WTC11 (cell line): ENCODE data around the gene C14orf132.

ENCODE experiments used
- IRF2 ChIP-seq: sonication (generic); formaldehyde crosslinking; IDR thresholded peaks from 2 replicates; pipeline ENCODE4 v1.8.0; 2022; ENCODE audit warnings: low read depth, missing genetic modification reagents, borderline replicate concordance
- NFYB ChIP-seq: sonication (generic); formaldehyde crosslinking; conservative IDR thresholded peaks from 2 replicates; pipeline ENCODE4 v1.8.0; 2022; ENCODE audit warnings: low read depth, missing genetic modification reagents
- SP1 ChIP-seq: sonication (generic); formaldehyde crosslinking; conservative IDR thresholded peaks from 2 replicates; pipeline ENCODE4 v1.8.1; 2022; ENCODE audit warnings: missing genetic modification reagents
- TP53 ChIP-seq: sonication (generic); formaldehyde crosslinking; IDR thresholded peaks from 2 replicates; pipeline ENCODE4 v1.8.1; 2023; ENCODE audit warnings: mild to moderate bottlenecking, missing genetic modification reagents
- TF ChIP-seq, protein P1 (sequence below): fragments of 200-600 bp; IDR thresholded peaks from 2 replicates; pipeline ENCODE4 v1.8.0; 2022; ENCODE audit warnings: antibody characterized with exemption
- TF ChIP-seq, protein P2 (sequence below): fragments of 250-450 bp; sonication (Bioruptor Pico); IDR thresholded peaks from 2 replicates; pipeline ENCODE4 v1.9.0; 2021; ENCODE audit warnings: moderate library complexity, mild to moderate bottlenecking, inconsistent platforms, borderline replicate concordance
- TF ChIP-seq, protein P3 (sequence below): sonication (generic); formaldehyde crosslinking; IDR thresholded peaks from 2 replicates; pipeline ENCODE4 v1.8.1; 2023; ENCODE audit warnings: mild to moderate bottlenecking, moderate library complexity, missing genetic modification reagents
- TF ChIP-seq, protein P4 (sequence below): sonication (generic); formaldehyde crosslinking; IDR thresholded peaks from 2 replicates; pipeline ENCODE4 v1.8.0; 2022; ENCODE audit warnings: mild to moderate bottlenecking, missing genetic modification reagents
- TF ChIP-seq, protein P5 (sequence below): sonication (generic); formaldehyde crosslinking; conservative IDR thresholded peaks from 2 replicates; pipeline ENCODE4 v1.8.1; 2022; ENCODE audit warnings: mild to moderate bottlenecking, missing genetic modification reagents
- TF ChIP-seq, protein P6 (sequence below): sonication (generic); formaldehyde crosslinking; IDR thresholded peaks from 2 replicates; pipeline ENCODE4 v1.8.1; 2022; ENCODE audit warnings: mild to moderate bottlenecking, moderate library complexity, missing genetic modification reagents
- TF ChIP-seq, protein P7 (sequence below): sonication (generic); formaldehyde crosslinking; IDR thresholded peaks from 2 replicates; pipeline ENCODE4 v1.8.1; 2023; ENCODE audit warnings: mild to moderate bottlenecking, missing genetic modification reagents, moderate library complexity
- TF ChIP-seq, protein P8 (sequence below): sonication (generic); formaldehyde crosslinking; IDR thresholded peaks from 2 replicates; pipeline ENCODE4 v1.8.1; 2022; ENCODE audit warnings: low read depth, missing genetic modification reagents, borderline replicate concordance
- TF ChIP-seq, protein P9 (sequence below): fragments of 250-450 bp; sonication (Bioruptor Pico); conservative IDR thresholded peaks from 2 replicates; pipeline ENCODE4 v1.9.0; 2021; ENCODE audit warnings: mild to moderate bottlenecking

DNA sequence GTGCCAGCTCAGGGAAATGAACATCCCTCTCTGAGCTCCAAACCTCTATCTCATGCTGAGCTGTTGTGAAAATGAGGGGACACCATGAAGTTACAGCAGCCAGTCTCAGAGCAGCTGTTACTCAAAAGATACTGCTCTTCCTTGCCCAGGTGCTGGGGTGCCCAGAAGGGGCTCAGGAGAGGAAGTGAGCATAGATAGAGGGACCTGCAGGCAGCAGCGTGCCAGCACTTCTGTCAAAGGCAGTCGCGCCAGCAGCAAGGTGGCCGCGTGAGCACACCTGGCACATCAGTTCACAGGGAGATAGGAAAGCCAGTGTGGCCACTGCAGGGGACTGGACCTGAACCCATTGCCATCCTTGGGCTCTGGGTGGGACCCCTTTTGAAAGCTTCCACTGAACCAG lies 27.8 kb downstream of the C14orf132 start:
- TF ChIP-seq, protein P1, sequence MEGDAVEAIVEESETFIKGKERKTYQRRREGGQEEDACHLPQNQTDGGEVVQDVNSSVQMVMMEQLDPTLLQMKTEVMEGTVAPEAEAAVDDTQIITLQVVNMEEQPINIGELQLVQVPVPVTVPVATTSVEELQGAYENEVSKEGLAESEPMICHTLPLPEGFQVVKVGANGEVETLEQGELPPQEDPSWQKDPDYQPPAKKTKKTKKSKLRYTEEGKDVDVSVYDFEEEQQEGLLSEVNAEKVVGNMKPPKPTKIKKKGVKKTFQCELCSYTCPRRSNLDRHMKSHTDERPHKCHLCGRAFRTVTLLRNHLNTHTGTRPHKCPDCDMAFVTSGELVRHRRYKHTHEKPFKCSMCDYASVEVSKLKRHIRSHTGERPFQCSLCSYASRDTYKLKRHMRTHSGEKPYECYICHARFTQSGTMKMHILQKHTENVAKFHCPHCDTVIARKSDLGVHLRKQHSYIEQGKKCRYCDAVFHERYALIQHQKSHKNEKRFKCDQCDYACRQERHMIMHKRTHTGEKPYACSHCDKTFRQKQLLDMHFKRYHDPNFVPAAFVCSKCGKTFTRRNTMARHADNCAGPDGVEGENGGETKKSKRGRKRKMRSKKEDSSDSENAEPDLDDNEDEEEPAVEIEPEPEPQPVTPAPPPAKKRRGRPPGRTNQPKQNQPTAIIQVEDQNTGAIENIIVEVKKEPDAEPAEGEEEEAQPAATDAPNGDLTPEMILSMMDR, result no peak
- TF ChIP-seq, protein P2, sequence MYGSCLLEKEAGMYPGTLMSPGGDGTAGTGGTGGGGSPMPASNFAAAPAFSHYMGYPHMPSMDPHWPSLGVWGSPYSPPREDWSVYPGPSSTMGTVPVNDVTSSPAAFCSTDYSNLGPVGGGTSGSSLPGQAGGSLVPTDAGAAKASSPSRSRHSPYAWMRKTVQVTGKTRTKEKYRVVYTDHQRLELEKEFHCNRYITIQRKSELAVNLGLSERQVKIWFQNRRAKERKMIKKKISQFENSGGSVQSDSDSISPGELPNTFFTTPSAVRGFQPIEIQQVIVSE (CRISPR knock-in tag), result no peak
- TF ChIP-seq NFYB (CRISPR knock-in tag) (no peak), IRF2 (CRISPR knock-in tag) (no peak), TP53 (CRISPR knock-in tag) (no peak), SP1 (no peak)
- TF ChIP-seq, protein P3, sequence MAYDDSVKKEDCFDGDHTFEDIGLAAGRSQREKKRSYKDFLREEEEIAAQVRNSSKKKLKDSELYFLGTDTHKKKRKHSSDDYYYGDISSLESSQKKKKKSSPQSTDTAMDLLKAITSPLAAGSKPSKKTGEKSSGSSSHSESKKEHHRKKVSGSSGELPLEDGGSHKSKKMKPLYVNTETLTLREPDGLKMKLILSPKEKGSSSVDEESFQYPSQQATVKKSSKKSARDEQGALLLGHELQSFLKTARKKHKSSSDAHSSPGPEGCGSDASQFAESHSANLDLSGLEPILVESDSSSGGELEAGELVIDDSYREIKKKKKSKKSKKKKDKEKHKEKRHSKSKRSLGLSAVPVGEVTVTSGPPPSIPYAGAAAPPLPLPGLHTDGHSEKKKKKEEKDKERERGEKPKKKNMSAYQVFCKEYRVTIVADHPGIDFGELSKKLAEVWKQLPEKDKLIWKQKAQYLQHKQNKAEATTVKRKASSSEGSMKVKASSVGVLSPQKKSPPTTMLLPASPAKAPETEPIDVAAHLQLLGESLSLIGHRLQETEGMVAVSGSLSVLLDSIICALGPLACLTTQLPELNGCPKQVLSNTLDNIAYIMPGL, result no peak
- TF ChIP-seq, protein P4, sequence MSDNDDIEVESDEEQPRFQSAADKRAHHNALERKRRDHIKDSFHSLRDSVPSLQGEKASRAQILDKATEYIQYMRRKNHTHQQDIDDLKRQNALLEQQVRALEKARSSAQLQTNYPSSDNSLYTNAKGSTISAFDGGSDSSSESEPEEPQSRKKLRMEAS (CRISPR knock-in tag), result no peak
- TF ChIP-seq, protein P5, sequence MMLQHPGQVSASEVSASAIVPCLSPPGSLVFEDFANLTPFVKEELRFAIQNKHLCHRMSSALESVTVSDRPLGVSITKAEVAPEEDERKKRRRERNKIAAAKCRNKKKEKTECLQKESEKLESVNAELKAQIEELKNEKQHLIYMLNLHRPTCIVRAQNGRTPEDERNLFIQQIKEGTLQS (CRISPR knock-in tag), result no peak
- TF ChIP-seq, protein P6, sequence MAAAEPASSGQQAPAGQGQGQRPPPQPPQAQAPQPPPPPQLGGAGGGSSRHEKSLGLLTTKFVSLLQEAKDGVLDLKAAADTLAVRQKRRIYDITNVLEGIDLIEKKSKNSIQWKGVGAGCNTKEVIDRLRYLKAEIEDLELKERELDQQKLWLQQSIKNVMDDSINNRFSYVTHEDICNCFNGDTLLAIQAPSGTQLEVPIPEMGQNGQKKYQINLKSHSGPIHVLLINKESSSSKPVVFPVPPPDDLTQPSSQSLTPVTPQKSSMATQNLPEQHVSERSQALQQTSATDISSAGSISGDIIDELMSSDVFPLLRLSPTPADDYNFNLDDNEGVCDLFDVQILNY, result no peak
- TF ChIP-seq, protein P7, sequence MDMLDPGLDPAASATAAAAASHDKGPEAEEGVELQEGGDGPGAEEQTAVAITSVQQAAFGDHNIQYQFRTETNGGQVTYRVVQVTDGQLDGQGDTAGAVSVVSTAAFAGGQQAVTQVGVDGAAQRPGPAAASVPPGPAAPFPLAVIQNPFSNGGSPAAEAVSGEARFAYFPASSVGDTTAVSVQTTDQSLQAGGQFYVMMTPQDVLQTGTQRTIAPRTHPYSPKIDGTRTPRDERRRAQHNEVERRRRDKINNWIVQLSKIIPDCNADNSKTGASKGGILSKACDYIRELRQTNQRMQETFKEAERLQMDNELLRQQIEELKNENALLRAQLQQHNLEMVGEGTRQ (CRISPR knock-in tag), result no peak
- TF ChIP-seq, protein P8, sequence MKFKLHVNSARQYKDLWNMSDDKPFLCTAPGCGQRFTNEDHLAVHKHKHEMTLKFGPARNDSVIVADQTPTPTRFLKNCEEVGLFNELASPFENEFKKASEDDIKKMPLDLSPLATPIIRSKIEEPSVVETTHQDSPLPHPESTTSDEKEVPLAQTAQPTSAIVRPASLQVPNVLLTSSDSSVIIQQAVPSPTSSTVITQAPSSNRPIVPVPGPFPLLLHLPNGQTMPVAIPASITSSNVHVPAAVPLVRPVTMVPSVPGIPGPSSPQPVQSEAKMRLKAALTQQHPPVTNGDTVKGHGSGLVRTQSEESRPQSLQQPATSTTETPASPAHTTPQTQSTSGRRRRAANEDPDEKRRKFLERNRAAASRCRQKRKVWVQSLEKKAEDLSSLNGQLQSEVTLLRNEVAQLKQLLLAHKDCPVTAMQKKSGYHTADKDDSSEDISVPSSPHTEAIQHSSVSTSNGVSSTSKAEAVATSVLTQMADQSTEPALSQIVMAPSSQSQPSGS, result no peak
- TF ChIP-seq, protein P9, sequence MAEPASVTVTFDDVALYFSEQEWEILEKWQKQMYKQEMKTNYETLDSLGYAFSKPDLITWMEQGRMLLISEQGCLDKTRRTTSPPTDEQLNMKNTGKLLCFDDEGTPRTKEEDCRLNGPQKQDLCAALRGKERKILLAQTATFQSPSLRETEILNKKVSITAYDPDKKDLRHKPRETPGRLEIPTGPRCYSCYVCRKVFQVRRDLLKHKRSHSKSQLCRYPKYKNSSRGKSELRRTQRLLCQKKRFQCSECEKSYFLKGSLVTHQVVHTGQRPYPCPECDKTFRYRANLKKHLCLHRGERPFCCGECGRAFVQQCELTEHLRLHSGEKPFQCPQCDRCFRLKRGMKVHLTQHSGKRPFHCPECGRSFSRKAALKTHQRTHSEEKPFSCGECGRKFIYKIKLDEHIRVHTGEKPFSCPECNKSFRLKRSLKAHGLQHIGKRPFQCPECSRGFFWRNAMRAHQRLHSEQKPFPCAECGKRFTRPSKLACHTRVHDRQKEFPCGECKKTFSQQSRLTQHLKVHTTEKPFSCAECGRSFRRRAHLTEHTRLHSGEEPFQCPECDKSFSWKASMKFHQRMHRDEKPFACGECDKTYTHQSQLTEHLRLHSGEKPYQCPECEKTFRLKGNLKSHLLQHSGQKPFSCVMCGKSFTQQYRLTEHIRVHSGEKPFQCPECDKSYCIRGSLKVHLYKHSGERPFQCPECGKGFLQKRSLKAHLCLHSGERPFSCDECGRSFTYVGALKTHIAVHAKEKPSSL (CRISPR knock-in tag), result no peak
